Astrocyte of the cerebellum (primary cell): ENCODE measurements around the gene PWWP2B.

Experiments
- DNase-seq: peaks from one replicate; pipeline ENCODE4 v3.0.0-alpha.2; 2011; ENCODE audit warnings: low read depth
- H3K4me3 ChIP-seq: 2 replicates; pipeline ENCODE4 v1.5.1; 2011; ENCODE audit warnings: mild to moderate bottlenecking, low read depth, low read length, moderate library complexity
- CTCF ChIP-seq: IDR thresholded peaks from 2 replicates; pipeline ENCODE4 v1.5.1; 2012; ENCODE audit warnings: low read length, low read depth, moderate library complexity, mild to moderate bottlenecking; ENCODE audit errors: missing control alignments
- in situ Hi-C: cut with HindIII; loops from 2 replicates; pipeline ENCODE4 v1.10.0; 2017; ENCODE audit warnings: low sequenced_read_pairs

Gene PWWP2B

DNA sequence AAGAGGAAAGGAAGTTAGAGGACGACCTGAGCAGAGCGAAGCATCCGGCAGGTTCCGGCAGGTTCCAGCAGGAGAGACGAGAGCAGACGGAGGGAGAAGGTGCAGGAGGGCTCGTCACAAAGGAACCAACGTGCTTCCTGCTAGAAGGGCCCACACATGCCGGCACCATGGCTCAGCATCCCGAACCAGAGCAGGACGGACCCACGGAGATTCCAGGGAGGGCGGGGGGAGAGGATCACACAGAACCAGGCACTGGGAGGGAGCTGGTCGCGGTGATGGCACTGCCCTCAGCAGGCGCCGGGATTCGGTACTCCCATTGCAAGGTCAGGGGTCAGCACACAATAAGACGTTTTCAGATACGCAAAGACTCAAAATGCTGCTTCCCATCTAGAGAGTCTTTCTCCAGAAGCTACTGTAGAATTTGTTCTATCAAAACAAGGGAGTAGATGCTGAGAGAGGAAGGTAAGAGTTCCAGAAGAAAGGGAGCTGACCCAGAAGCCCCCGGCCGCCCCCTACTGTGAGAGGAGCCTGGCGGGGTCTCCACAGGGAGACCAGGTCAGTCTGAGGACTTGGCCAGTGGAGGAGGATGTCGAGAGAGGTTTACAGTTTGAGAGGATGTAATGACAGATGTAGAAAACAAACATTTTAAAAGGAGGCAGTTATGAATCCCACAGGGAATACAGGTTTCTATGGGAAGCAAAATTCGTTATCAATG is 23.6 kb upstream of the PWWP2B start:
- no peak overlapping the region for H3K4me3 ChIP-seq
- in situ Hi-C loops, result no loop called here
- no peak for TF ChIP-seq CTCF
- no peak for DNase-seq

DNA sequence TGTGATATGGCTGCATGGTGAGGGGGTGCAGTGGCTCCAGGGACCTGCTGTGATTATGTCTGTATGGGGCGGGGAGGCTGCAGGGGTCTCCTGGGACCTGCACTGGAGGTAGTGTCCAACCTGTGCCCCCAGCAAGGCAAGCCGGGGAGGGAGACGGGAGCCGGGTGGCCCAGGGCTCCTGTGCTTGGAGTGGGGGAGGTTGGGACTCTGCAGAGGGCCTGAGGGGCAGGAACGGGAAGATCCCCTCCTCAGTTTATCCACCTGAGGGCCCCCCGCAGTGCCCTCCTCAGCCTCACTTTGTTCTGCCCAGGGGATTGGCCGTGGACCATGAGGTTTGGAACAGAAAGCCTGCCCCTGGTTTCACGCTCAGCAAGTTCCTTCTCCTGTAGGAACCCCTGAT is 22.8 kb upstream of the PWWP2B start:
- in situ Hi-C loops, result no loop called here
- DNase-seq, result no peak

DNA sequence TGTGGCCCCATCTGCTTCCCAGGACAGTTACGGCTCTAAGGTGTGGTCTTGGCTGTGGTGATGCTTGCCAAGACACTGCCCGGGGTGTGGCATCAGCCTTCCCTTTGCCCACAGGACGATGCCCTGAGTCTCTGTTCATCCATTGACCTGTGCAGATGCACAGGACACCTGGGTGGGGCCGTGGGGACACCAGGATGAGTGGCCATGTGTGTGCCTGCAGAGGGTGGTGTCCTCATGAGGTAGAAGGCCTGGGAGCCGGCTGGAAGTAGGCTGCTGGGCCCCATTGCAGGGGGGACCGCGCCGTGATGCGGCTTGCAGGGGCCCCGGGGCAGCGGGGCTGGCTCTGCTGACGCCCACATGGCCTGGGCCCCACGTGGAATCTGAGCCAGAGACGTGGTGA is 22.4 kb upstream of the PWWP2B start:
- no peak for TF ChIP-seq CTCF
- H3K4me3 ChIP-seq, result no peak overlapping the region
- DNase-seq, result no peak
- in situ Hi-C loops, result no loop called here

More for the DNA sequence above, 22.8 kb upstream of the PWWP2B start:
- no peak overlapping the region for H3K4me3 ChIP-seq
- TF ChIP-seq CTCF, result no peak

DNA sequence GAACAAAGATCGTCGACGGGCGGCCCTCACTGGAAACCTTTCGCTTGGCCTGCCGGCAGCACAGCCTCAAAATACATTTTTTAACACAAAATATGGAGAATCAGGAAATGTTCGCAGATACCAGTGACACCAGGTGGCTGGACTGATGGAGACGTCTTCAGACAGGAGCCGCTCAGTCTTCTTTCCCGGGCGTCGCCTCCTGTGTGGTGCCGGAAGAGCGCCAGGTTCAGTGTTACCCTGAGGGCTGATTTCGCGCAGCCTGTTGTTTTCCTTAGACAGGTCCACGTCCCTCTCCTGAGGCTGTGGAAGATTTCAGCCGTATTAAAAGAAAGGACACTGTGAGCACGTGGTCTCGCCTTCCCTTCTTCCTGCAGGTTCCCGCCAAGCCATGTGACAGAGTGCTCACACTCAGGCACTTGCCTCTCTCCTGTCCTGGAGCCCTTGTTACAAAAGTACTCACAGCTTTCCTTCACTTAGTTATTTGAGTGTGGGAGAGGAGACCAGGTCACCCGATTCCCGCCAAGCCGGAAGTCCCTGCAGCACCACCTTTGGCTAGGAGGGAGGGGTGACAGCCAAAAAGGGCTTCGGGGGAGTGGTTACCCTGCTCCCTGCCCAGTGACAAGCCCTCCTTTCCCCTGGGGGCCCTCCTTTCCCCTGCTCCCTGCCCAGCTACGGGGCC is 21.7 kb upstream of the PWWP2B start:
- no peak overlapping the region for H3K4me3 ChIP-seq
- no peak for DNase-seq
- in situ Hi-C loops, result no loop called here
- TF ChIP-seq CTCF, result no peak

- in situ Hi-C loops, result no loop called here
- TF ChIP-seq CTCF, result no peak
- no peak overlapping the region for H3K4me3 ChIP-seq
- no peak for DNase-seq
Measured at GRCh38 chr10:132375795-132376297, 21.2 kb upstream of the PWWP2B start.

GRCh38 chr10:132376394-132376851 is 20.6 kb upstream of the PWWP2B start:
- TF ChIP-seq CTCF, result no peak
- no peak overlapping the region for H3K4me3 ChIP-seq
- no peak for DNase-seq
- in situ Hi-C loops, result no loop called here
